LoVo (cell line): Measurements from ENCODE around the gene CA5A.
"Not testable (repeated sequence)": the region's sequence is repeated elsewhere in the genome, so short reads cannot be mapped to it uniquely, and the experiment has no call there.

Experiments used
- DNase-seq: peaks from one replicate; pipeline ENCODE4 v3.0.0-alpha.2; 2016; ENCODE audit warnings: low spot score

The CA5A gene

GRCh38 chr16:87922250-87922871, 14.0 kb downstream of the CA5A start:
- DNase-seq = no peak

GRCh38 chr16:87921236-87921773, 15.0 kb downstream of the CA5A start:
- no peak for DNase-seq

- DNase-seq = no peak
Observed at GRCh38 chr16:87919681-87919994, 16.7 kb downstream of the CA5A start.

- DNase-seq = no peak
Observed at GRCh38 chr16:87918866-87919680, 17.3 kb downstream of the CA5A start.

- DNase-seq = no peak
Observed at GRCh38 chr16:87918338-87918737, 18.0 kb downstream of the CA5A start.

- no peak for DNase-seq
Observed at GRCh38 chr16:87917503-87917902, 18.8 kb downstream of the CA5A start.

- DNase-seq = no peak
Observed at GRCh38 chr16:87914812-87915211, 21.5 kb downstream of the CA5A start.

- not testable (repeated sequence) for DNase-seq
Observed at GRCh38 chr16:87914021-87914725, 22.2 kb downstream of the CA5A start.

- not testable (repeated sequence) for DNase-seq
Observed at GRCh38 chr16:87912691-87913090, 23.6 kb downstream of the CA5A start.

- DNase-seq = not testable (repeated sequence)
Observed at GRCh38 chr16:87911106-87911763, 25.1 kb downstream of the CA5A start.

GRCh38 chr16:87909203-87909935, 27.0 kb downstream of the CA5A start:
- DNase-seq = peak; percentile 69

GRCh38 chr16:87908101-87908500, 28.2 kb downstream of the CA5A start:
- not testable (repeated sequence) for DNase-seq

- not testable (repeated sequence) for DNase-seq
Observed at GRCh38 chr16:87905521-87905920, 30.8 kb downstream of the CA5A start.

GRCh38 chr16:87904963-87905362, 31.4 kb downstream of the CA5A start:
- DNase-seq = not testable (repeated sequence)

GRCh38 chr16:87900489-87900888, 35.8 kb downstream of the CA5A start:
- DNase-seq = not testable (repeated sequence)

- DNase-seq = no peak
Observed at GRCh38 chr16:87897521-87898505, 38.5 kb downstream of the CA5A start.

GRCh38 chr16:87896924-87897520, 39.3 kb downstream of the CA5A start:
- DNase-seq = not testable (repeated sequence)

GRCh38 chr16:87896176-87896890, 40.0 kb downstream of the CA5A start:
- not testable (repeated sequence) for DNase-seq

GRCh38 chr16:87895641-87896141, 40.6 kb downstream of the CA5A start:
- no peak for DNase-seq
